HG03045 (cell line): Measurements from ENCODE around the gene SCUBE2.
"Not testable (repeated sequence)": the region's sequence is repeated elsewhere in the genome, so short reads cannot be mapped to it uniquely, and the experiment has no call there.

Experiments
- ATAC-seq: cut with Tn5 transposase; IDR thresholded peaks from one replicate; pipeline ENCODE4 v1.9.1; 2021; ENCODE audit warnings: mild to moderate bottlenecking, moderate library complexity; ENCODE audit not compliant: unreplicated experiment

SCUBE2 gene

GRCh38 chr11:9109858-9110731 lies 18.7 kb upstream of the SCUBE2 start:
- ATAC-seq = no peak

DNA sequence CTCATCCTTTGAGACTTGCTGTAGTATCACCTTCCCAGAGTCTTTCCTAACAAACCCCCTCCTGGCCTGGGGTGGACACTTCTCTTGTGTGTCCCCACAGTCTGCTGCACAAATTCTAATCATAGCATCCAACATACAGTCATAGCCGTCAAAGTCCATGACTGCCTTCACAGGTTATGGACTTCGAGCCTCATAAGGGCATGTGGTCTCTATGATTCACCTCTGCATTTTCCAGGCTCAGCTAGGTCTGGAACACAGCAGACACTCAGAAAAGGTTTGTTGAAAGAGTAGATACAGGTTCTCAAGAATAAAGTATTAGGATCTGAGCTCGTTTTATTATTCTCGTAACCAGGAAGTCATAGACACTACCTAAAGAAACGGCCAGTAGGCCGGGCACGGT lies 13.2 kb upstream of the SCUBE2 start:
- ATAC-seq = no peak

DNA sequence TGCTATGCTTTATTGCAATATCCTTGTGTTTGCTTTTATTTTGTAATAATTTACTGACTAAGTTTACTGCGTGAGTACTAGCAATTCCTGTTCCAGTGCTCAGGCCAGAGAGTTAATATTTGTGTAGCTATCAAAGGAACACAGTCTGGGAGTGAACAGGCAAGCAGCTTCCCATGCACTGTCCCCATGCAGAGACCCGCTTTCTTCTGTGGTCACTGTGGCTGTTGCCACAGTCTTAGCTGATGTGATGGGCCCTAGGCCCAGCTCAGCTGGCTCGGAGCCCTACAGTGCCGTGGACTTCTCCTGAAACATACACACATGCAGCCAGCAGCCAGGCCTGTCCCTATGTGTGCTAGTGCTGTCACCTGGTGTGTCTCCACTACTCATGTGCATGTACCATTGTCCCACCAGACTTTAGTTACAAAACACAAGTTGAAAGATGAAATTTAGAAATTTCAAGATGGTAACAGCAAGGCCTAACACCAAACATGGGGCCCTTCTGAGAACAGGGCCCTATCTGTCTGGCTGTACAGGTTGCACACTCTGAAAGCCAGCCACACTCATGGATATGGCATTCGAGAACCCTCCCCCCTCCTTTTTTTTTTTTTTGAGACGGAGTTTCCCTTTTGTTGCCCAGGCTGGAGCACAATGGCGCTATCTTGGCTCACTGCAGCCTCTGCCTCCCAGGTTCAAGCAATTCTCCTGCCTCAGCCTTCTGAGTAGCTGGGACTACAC lies 12.3 kb upstream of the SCUBE2 start:
- ATAC-seq = no peak

GRCh38 chr11:9099617-9100016 lies 8.2 kb upstream of the SCUBE2 start:
- no peak for ATAC-seq

- not testable (repeated sequence) for ATAC-seq
These were observed 7.1 kb upstream of the SCUBE2 start for GRCh38 chr11:9098455-9098854.

- not testable (repeated sequence) for ATAC-seq
These were observed 6.0 kb upstream of the SCUBE2 start for GRCh38 chr11:9097186-9097943.

- ATAC-seq = no peak
These were observed 5.0 kb upstream of the SCUBE2 start for GRCh38 chr11:9096427-9096826.

DNA sequence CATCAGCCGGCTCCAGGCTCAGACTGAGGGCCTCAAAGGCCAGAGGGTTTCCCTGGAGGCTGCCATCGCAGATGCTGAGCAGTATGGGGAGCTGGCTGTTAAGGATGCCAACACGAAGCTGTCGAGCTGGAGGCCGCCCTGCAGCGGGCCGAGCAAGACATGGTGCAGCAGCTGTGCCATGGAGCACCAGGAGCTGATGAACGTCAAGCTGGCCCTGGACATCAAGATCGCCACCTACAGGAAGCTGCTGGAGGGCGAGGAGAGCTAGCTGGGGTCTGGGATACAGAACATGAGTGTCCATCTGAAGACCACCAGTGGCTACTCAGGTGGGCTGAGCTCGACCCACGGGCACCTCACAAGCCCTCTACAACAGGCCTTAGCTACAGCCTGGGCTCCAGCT lies 4.0 kb upstream of the SCUBE2 start:
- no peak for ATAC-seq

- no peak for ATAC-seq
These were observed 3.0 kb upstream of the SCUBE2 start for GRCh38 chr11:9094420-9094819.

GRCh38 chr11:9092853-9093778 lies 1.7 kb upstream of the SCUBE2 start:
- ATAC-seq = no peak

- ATAC-seq = no peak
These were observed 673 bp upstream of the SCUBE2 start for GRCh38 chr11:9092072-9092471.

DNA sequence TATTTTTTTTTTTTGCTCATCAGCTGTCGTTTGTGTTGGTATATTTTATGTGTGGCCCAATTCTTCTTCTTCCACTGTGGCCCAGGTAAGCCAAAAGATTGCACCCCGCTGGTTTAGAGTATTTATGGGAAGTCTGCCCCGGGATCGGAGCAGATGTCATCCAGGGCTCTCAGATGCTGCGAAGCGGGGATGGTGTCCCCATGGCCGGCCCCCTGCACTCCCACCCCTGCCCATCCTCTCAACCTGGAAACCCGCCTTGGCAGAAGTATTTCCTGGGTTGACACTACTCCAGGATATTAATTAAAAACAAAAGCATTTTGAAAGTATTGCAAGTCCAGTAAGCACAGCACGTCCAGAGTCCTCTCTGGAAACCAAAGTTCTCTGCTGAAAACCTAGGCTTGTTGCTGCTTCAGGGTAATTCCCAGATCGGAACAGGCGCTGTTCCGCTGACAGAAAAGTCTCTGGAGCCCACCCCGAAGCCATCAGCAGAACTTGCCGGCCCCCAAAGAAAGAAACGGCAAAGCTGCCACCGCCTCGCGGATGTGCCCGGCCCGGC lies 833 bp downstream of the SCUBE2 start:
- ATAC-seq = no peak

DNA sequence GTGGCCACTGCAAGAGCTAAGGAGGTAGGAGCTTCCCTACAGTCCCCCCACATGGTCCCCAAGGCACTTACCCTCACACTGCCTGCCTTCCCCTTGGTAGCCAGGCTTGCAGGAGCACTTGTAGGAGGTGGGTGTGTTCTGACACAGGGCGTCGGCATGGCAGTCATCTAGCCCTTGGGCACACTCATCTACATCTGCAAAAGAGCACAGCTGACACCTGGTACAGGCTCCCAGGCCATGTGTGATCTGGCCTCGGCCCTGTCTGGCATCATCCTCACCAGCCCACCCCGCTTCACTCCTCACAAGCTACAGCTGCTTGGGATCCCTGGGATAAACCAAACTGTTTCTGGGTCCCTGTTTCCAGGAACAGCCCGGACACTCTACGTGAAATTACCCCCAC lies 1.8 kb downstream of the SCUBE2 start:
- no peak for ATAC-seq

DNA sequence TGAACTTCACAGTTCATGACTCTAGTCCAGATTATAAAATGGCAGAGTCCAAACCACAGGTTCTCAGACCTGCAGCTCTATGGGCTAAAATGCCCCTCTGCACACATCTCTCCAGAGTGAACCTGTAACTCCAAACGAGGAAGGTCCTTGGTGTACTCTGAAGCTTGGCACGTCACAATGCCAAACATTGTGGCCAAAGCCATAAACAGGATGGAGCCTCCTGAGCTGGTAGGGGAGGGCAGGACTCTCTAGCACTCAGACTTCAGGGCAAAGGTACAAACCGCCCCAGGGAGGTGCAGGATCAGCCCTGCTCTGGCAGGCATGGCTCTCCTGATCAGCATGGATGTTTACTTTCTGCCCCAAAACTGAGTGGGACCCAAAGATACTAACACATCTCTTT lies 2.3 kb downstream of the SCUBE2 start:
- no peak for ATAC-seq

DNA sequence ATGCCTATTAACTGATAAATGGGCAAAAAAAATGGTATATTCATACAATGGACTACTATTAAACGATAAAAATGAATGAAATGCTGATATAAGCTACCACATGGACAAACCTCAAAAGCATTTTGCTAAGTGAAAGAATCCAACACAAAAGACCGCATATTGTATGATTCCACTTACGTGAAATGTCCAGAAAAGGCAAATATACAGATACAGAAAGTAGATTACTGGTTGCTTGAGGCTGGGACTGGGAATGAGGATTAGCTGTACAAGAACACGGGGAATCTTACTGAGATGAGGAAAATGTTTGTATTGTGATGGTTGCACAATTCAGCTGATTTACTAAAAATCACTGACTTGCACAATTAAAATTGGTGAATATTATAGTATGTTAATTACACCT lies 8.8 kb downstream of the SCUBE2 start:
- no peak for ATAC-seq

- ATAC-seq = no peak
These were observed 10.2 kb downstream of the SCUBE2 start for GRCh38 chr11:9081153-9081552.

DNA sequence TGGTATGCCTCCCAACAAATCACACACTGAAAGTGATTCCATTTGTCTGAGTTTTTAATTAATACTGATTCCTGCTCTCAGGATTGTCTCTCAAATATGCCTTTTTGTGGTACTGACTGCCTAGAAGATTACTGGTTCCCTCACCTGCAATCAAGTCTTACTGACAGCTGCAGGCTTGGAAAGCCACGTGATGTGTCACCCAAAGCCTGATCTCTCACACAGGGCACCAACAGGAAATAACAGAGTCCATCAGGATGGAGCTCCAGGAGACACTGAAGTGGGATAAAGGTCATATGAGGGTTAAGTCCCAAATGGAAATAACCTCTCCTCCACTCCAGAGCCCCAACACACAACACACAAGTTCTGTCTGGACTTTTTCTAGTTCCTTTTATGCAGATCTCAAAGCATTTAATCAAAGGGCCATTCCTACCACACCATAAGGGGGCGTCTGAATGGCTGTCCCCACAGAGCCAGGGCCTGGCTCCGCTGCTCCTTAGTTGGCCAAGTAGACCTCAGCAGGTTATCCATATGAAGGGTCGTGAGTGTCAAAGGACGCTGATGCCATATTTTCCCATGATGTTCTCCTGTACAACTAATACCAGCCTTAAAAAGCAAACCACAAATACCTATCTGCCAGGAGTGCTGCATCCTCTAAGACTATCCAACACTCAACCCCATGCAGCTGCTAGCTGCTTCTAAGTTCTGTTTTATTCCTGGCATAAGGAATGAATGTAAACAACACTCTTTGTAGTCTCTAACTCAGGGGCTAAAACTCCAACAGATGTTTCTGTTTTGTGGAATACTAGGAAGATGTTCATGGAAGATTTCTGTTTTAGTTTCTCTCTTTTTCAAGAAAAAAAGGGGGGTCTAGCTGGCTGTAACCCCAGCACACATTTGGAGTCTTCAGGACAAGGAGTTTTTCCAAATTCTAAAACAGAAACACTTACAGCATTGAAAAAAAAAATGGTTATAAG lies 13.0 kb downstream of the SCUBE2 start:
- ATAC-seq = no peak

DNA sequence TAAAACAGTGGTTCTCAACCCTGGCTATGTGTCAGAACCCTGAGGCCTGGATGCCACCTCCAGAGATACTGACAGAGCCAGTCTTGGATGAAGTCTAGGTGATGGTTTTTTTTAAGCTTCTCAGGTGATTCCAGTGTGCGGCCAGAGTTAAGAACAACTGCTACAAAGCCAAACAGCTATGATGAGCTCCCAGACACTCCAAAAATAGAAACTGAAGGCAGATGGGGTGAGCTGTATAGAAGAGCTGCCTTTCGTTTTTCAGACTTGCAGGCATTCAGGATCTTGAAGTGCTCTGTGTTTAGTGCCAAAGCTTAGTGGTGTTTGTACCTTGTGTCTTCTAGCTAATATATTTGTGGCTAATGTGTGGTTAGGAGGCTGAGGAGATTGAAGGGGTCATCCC lies 14.2 kb downstream of the SCUBE2 start:
- no peak for ATAC-seq

DNA sequence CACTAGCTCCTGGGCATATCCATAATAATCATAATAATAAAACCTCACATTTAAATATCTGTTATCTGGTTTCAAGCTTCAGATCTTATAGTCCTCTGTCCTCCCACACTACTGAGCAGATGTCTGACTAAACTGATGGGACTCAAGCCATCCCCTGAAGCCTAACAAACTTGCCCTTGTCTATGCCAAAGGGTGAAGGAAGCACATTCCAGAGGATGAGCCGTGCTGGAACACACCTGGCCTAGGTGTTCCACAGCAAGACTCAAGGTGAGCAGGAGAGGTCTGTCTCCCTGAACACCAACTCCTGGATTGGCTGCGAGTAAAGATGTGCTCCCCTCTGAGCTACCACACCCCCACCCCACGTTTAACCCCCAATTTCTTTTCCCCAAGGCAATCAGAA lies 14.7 kb downstream of the SCUBE2 start:
- no peak for ATAC-seq
